Astrocyte (in vitro differentiated cells and primary cell): ENCODE results near the gene BAHCC1. TPM values are rescaled to one million over a fixed set of nuclear protein-coding genes. Genes with fewer than 3 reads are reported as not detected.

Experiments
- DNase-seq: peaks from one replicate; pipeline ENCODE4 v3.0.0-alpha.2; 2010; ENCODE audit warnings: low read depth
- FAIRE-seq: peaks from 2 replicates; lab custom pipeline; 2011; peaks lifted over from hg19 to GRCh38; lab: Jason Lieb, UNC
- H2AFZ ChIP-seq: 2 replicates; pipeline ENCODE4 v1.6.0; 2012; ENCODE audit warnings: low read depth, low read length, inconsistent platforms
- H3K27ac ChIP-seq: 2 replicates; pipeline ENCODE4 v1.5.1; 2011; ENCODE audit warnings: low read depth, low read length, inconsistent platforms
- H3K27me3 ChIP-seq: 2 replicates; pipeline ENCODE4 v1.6.0; 2011; ENCODE audit warnings: low read length, inconsistent platforms; ENCODE audit not compliant: insufficient read depth
- H3K36me3 ChIP-seq: 2 replicates; pipeline ENCODE4 v1.5.1; 2011; ENCODE audit warnings: low read length, inconsistent platforms; ENCODE audit not compliant: insufficient read depth
- H3K4me1 ChIP-seq: 2 replicates; pipeline ENCODE4 v1.5.1; 2011; ENCODE audit warnings: low read length, inconsistent platforms; ENCODE audit not compliant: insufficient read depth
- H3K4me2 ChIP-seq: 2 replicates; pipeline ENCODE4 v1.6.0; 2012; ENCODE audit warnings: low read length, inconsistent platforms
- H3K4me3 ChIP-seq: 2 replicates; pipeline ENCODE4 v1.5.1; 2011; ENCODE audit warnings: low read depth, mild to moderate bottlenecking, low read length, inconsistent platforms; ENCODE audit not compliant: insufficient read depth
- H3K79me2 ChIP-seq: 2 replicates; pipeline ENCODE4 v1.6.0; 2012; ENCODE audit warnings: mild to moderate bottlenecking, low read length, inconsistent platforms; ENCODE audit not compliant: insufficient read depth
- H3K9ac ChIP-seq: 2 replicates; pipeline ENCODE4 v1.6.0; 2012; ENCODE audit warnings: mild to moderate bottlenecking, low read length, inconsistent platforms
- H3K9me3 ChIP-seq: 2 replicates; pipeline ENCODE4 v1.5.1; 2012; ENCODE audit warnings: low read depth, mild to moderate bottlenecking, low read length, inconsistent platforms; ENCODE audit not compliant: insufficient read depth
- H4K20me1 ChIP-seq: 2 replicates; pipeline ENCODE4 v1.6.0; 2012; ENCODE audit warnings: low read length, inconsistent platforms; ENCODE audit not compliant: insufficient read depth
- H3K27ac Mint-ChIP-seq: one replicate; pipeline ENCODE4 v1.8.0; 2021; ENCODE audit warnings: mild to moderate bottlenecking, mixed read lengths; ENCODE audit not compliant: unreplicated experiment
- H3K27me3 Mint-ChIP-seq: one replicate; pipeline ENCODE4 v1.8.0; 2021; ENCODE audit warnings: low read depth, mixed read lengths; ENCODE audit not compliant: unreplicated experiment
- H3K36me3 Mint-ChIP-seq: one replicate; pipeline ENCODE4 v1.8.0; 2021; ENCODE audit warnings: low read depth, mixed read lengths; ENCODE audit not compliant: unreplicated experiment
- H3K4me1 Mint-ChIP-seq: one replicate; pipeline ENCODE4 v1.8.0; 2021; ENCODE audit warnings: low read depth, mixed read lengths; ENCODE audit not compliant: unreplicated experiment
- H3K4me3 Mint-ChIP-seq: one replicate; pipeline ENCODE4 v1.8.0; 2021; ENCODE audit warnings: mild to moderate bottlenecking, moderate library complexity, mixed read lengths; ENCODE audit not compliant: unreplicated experiment
- H3K9me3 Mint-ChIP-seq: one replicate; pipeline ENCODE4 v1.8.0; 2021; ENCODE audit warnings: mild to moderate bottlenecking, mixed read lengths; ENCODE audit not compliant: unreplicated experiment
- CTCF ChIP-seq: IDR thresholded peaks from 2 replicates; pipeline ENCODE4 v1.5.1; 2011; ENCODE audit warnings: low read depth, mild to moderate bottlenecking, inconsistent platforms, low read length, moderate library complexity; ENCODE audit not compliant: insufficient read depth
- EZH2 ChIP-seq: IDR thresholded peaks from 2 replicates; pipeline ENCODE4 v1.6.1; 2012; ENCODE audit warnings: mild to moderate bottlenecking, low read length, inconsistent platforms; ENCODE audit not compliant: insufficient read depth
- total RNA-seq: library from RNA; stranded (reverse); gene quantifications from 2 replicates; pipeline ENCODE4 v1.2.1, GENCODE V29; 2021

The BAHCC1 gene
- total RNA-seq, 1 donor from 2014 or later: 18.5 TPM

GRCh38 chr17:81511554-81511803 is 116.2 kb downstream of the BAHCC1 start:
- Mint-ChIP-seq H3K27ac (peak overlapping the region; percentile 90), H3K4me3 (peak overlapping the region; percentile 95), H3K27me3 (no peaks in the 10 kb centered on the region), H3K36me3 (peaks cover 40% of the 10 kb centered on the region), H3K9me3 (no peaks in the 10 kb centered on the region), H3K4me1 (peaks cover 6% of the 10 kb centered on the region)
- Histone ChIP-seq H3K9ac (peak overlapping the region; percentile 88), H3K36me3 (peaks cover 31% of the 10 kb centered on the region), H4K20me1 (peaks cover 58% of the 10 kb centered on the region), H2AFZ (no peak overlapping the region), H3K9me3 (no peaks in the 10 kb centered on the region), H3K27me3 (no peaks in the 10 kb centered on the region), H3K4me3 (peak overlapping the region; percentile 98), H3K79me2 (peaks cover 74% of the 10 kb centered on the region), H3K4me1 (peaks cover 18% of the 10 kb centered on the region), H3K27ac (peak overlapping the region; percentile 50), H3K4me2 (peak overlapping the region; percentile 98)
- TF ChIP-seq CTCF (no peak), EZH2 (no peak)
- FAIRE-seq: no peak
- no peak for DNase-seq

- Mint-ChIP-seq H3K36me3 (peaks cover 40% of the 10 kb centered on the region), H3K27ac (peak overlapping the region; percentile 90), H3K9me3 (no peaks in the 10 kb centered on the region), H3K4me1 (peaks cover 8% of the 10 kb centered on the region), H3K4me3 (peak overlapping the region; percentile 95), H3K27me3 (no peaks in the 10 kb centered on the region)
- no peak for FAIRE-seq
- peaks cover 23% of the 10 kb centered on the region for H3K4me1 ChIP-seq
- H2AFZ ChIP-seq: no peak overlapping the region
- no peaks in the 10 kb centered on the region for H3K9me3 ChIP-seq
- TF ChIP-seq CTCF (no peak), EZH2 (no peak)
- H3K27ac ChIP-seq: peak overlapping the region; percentile 50
- H3K27me3 ChIP-seq: no peaks in the 10 kb centered on the region
- peaks cover 63% of the 10 kb centered on the region for H4K20me1 ChIP-seq
- no peak for DNase-seq
- H3K4me3 ChIP-seq: peak overlapping the region; percentile 98
- H3K4me2 ChIP-seq: peak overlapping the region; percentile 98
- H3K36me3 ChIP-seq: peaks cover 31% of the 10 kb centered on the region
- peaks cover 79% of the 10 kb centered on the region for H3K79me2 ChIP-seq
- peak overlapping the region; percentile 88 for H3K9ac ChIP-seq
Observed at GRCh38 chr17:81511804-81512561, 116.7 kb downstream of the BAHCC1 start.
